GM12878 (cell line): Measurements from ENCODE around the gene GDF15. TPM values are rescaled to one million over a fixed set of nuclear protein-coding genes. Genes with fewer than 3 reads are reported as not detected.

Experiments
- BMI1 ChIP-seq: fragments of 450-650 bp; IDR thresholded peaks from 2 replicates; pipeline ENCODE4 v1.6.1; 2016; ENCODE audit warnings: mild to moderate bottlenecking, moderate library complexity, borderline replicate concordance
- CREB1 ChIP-seq: IDR thresholded peaks from 2 replicates; pipeline ENCODE4 v1.6.1; 2012; ENCODE audit warnings: low read depth, mild to moderate bottlenecking, inconsistent platforms
- EGR1 ChIP-seq, 2 experiments: IDR thresholded peaks; 1 replicate in 1 of 2; 2 replicates in 1 of 2; pipeline ENCODE4 v1.6.1; 2011 to 2012; ENCODE audit warnings: low read depth in 2 of 2, low read length in 2 of 2, borderline replicate concordance in 1 of 2, mild to moderate bottlenecking in 1 of 2, moderate library complexity in 1 of 2
- PAX5 ChIP-seq: IDR thresholded peaks from 2 replicates; pipeline ENCODE4 v1.6.1; 2011; ENCODE audit warnings: low read depth, low read length, borderline replicate concordance
- POLR2A ChIP-seq: IDR thresholded peaks from 2 replicates; pipeline ENCODE4 v1.6.1; 2011; ENCODE audit warnings: low read depth, mild to moderate bottlenecking, low read length
- ZBED1 ChIP-seq: IDR thresholded peaks from 2 replicates; pipeline ENCODE4 v1.6.1; 2016; ENCODE audit warnings: borderline replicate concordance
- polyA plus RNA-seq, 11 experiments: library from polyadenylated mRNA; depleted of rRNA in 4 of 11; unstranded in 6 of 11; stranded (reverse) in 5 of 11; fragments of >200 nt; fragmentation: Nextera tagmentation in 4 of 11; fragmentation: Illumina TruSeq in 1 of 11; extraction: Ambion mirVana in 4 of 11; extraction: Trizol in 1 of 11; gene quantifications; 1 replicate in 1 of 11; 2 replicates in 10 of 11; pipeline versions ENCODE4 v1.2.1 to v1.2.3, GENCODE V29; 2011 to 2016; ENCODE audit warnings: inconsistent platforms in 2 of 11, missing spikeins in 2 of 11, low read depth in 1 of 11
- total RNA-seq, 4 experiments: library from RNA; depleted of rRNA in 3 of 4; stranded (reverse); fragments of >200 nt in 3 of 4; fragmentation: Illumina TruSeq in 1 of 4; extraction: Trizol in 1 of 4; gene quantifications; 2 replicates each; pipeline versions ENCODE4 v1.2.1 to v1.2.3, GENCODE V29; 2013 to 2021
- TF ChIP-seq, protein P1 (sequence below): fragments of 450-650 bp; IDR thresholded peaks from 2 replicates; pipeline ENCODE4 v1.6.1; 2017; ENCODE audit warnings: mild to moderate bottlenecking, moderate library complexity

Gene GDF15
- total and polyA plus RNA-seq, 10 of the 15 experiments (the other 5 are each of a cell fraction or from before 2014, with no cell fraction given): 0.11 to 3.6 (median 1.6) TPM; not detected in 1

DNA sequence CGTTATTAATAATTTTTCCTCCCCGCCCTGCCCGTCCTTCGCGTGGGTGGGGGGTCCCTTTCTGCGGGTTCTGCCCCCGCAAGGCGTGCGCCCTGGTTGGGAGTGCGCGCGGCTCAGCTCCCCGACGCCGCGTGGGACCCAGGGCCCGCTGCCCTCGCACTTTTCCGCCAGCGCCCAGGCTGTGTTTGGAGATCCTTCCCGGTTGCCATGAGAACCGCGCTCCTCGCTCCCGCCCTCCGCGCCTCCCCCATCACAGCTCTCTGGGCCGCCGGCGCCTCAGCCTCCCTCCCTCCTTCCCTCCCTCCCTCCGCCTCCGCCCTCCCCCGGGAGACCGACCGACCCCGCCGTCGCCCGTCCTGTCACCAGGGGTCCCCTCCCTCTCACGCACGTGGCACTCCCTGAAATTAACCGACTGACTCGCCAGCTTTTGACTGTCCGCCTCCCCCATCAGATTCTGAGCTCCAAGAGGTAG, 30.9 kb downstream of the GDF15 start (continued):
- 0 out of 2 replicates have a peak, but pooled peaks have one; percentile 15 for TF ChIP-seq CREB1
- TF ChIP-seq, protein P1, sequence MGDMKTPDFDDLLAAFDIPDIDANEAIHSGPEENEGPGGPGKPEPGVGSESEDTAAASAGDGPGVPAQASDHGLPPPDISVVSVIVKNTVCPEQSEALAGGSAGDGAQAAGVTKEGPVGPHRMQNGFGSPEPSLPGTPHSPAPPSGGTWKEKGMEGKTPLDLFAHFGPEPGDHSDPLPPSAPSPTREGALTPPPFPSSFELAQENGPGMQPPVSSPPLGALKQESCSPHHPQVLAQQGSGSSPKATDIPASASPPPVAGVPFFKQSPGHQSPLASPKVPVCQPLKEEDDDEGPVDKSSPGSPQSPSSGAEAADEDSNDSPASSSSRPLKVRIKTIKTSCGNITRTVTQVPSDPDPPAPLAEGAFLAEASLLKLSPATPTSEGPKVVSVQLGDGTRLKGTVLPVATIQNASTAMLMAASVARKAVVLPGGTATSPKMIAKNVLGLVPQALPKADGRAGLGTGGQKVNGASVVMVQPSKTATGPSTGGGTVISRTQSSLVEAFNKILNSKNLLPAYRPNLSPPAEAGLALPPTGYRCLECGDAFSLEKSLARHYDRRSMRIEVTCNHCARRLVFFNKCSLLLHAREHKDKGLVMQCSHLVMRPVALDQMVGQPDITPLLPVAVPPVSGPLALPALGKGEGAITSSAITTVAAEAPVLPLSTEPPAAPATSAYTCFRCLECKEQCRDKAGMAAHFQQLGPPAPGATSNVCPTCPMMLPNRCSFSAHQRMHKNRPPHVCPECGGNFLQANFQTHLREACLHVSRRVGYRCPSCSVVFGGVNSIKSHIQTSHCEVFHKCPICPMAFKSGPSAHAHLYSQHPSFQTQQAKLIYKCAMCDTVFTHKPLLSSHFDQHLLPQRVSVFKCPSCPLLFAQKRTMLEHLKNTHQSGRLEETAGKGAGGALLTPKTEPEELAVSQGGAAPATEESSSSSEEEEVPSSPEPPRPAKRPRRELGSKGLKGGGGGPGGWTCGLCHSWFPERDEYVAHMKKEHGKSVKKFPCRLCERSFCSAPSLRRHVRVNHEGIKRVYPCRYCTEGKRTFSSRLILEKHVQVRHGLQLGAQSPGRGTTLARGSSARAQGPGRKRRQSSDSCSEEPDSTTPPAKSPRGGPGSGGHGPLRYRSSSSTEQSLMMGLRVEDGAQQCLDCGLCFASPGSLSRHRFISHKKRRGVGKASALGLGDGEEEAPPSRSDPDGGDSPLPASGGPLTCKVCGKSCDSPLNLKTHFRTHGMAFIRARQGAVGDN: no peak
- TF ChIP-seq BMI1: peak; percentile 91; the same call in 1 of the 2 replicates
- 0 out of 2 replicates have a peak, but pooled peaks have one; percentile 42 for TF ChIP-seq POLR2A
- no peak for TF ChIP-seq ZBED1
- no peak for TF ChIP-seq PAX5
- peak in 1 of 2 experiments; percentile 76; a peak in 2 of 3 replicates for TF ChIP-seq EGR1 (IDR thresholded peaks at IDR 0.05; ENCODE audit: borderline replicate concordance in 1 of 2, low read depth in 2 of 2, low read length in 2 of 2)
